ENCODE data around the gene ANO1.
A peak's percentile ranks its signal among the peaks of the same experiment; 100 is the strongest.

The ANO1 gene

GRCh38 chr11:70170596-70171210, 92.6 kb downstream of the ANO1 start:
- DNase-seq = no peak
- no peak overlapping the region for H4K12ac ChIP-seq (ENCODE audit: low read depth, low read length)

GRCh38 chr11:70173018-70173417, 94.9 kb downstream of the ANO1 start:
- Histone ChIP-seq H3K79me1 (ENCODE audit: low read length) (no peaks in the 10 kb centered on the region), H3K27ac (ENCODE audit: low read depth, low read length) (no peak overlapping the region), H3K9ac (ENCODE audit: low read length) (no peak overlapping the region), H3K4me1 (ENCODE audit: control insufficient read depth in 1 of 2, insufficient read depth in 2 of 2, low read length in 2 of 2) (peaks cover 2 to 4% of the 10 kb centered on the region in 2 experiments), H3K18ac (ENCODE audit: low read length) (no peak overlapping the region), H3K4me3 (ENCODE audit: low read depth, low read length) (no peak overlapping the region), H4K12ac (ENCODE audit: low read depth, low read length) (no peak overlapping the region), H2BK120ac (ENCODE audit: insufficient read depth, low read length, poor library complexity) (no peak overlapping the region), H4K91ac (ENCODE audit: low read depth, low read length) (no peak overlapping the region), H2BK12ac (ENCODE audit: low read length) (no peak overlapping the region), H3K9me3 (ENCODE audit: insufficient read depth, low read depth, low read length) (peaks cover 7% of the 10 kb centered on the region), H3K79me2 (ENCODE audit: control insufficient read depth, insufficient read depth, low read length, poor library complexity) (no peaks in the 10 kb centered on the region), H3K14ac (ENCODE audit: low read length) (no peak overlapping the region), H3K27me3 (ENCODE audit: insufficient read depth, low read length) (no peaks in the 10 kb centered on the region), H2BK5ac (ENCODE audit: low read depth, low read length, poor library complexity) (no peak overlapping the region), H4K8ac (ENCODE audit: low read depth, low read length) (no peak overlapping the region), H3K23ac (ENCODE audit: low read length) (no peak overlapping the region), H3K36me3 (ENCODE audit: control insufficient read depth in 1 of 2, insufficient read depth in 2 of 2, low read length in 2 of 2) (no peaks in the 10 kb centered on the region), H2AK5ac (ENCODE audit: low read length) (no peak overlapping the region), H2AFZ (ENCODE audit: insufficient read depth, low read length, poor library complexity) (no peak overlapping the region), H3K4me2 (ENCODE audit: low read length) (no peak overlapping the region), H3K4ac (ENCODE audit: low read depth, low read length) (no peak overlapping the region)
- peak in 1 of 2 donors; percentile 31 for DNase-seq
- WGBS (ENCODE audit: extremely low coverage, insufficient coverage, insufficient read length) = no CpG with 5 or more reads among the region's 4 CpGs

More at GRCh38 chr11:70170596-70171210, 92.6 kb downstream of the ANO1 start:
- Histone ChIP-seq H3K9ac (ENCODE audit: low read length) (no peak overlapping the region), H4K91ac (ENCODE audit: low read depth, low read length) (no peak overlapping the region), H3K79me1 (ENCODE audit: low read length) (no peaks in the 10 kb centered on the region), H3K23ac (ENCODE audit: low read length) (no peak overlapping the region), H3K27ac (ENCODE audit: low read depth, low read length) (no peak overlapping the region), H3K4ac (ENCODE audit: low read depth, low read length) (no peak overlapping the region), H2BK12ac (ENCODE audit: low read length) (no peak overlapping the region), H3K4me1 (ENCODE audit: control insufficient read depth in 1 of 2, insufficient read depth in 2 of 2, low read length in 2 of 2) (peaks cover 2 to 4% of the 10 kb centered on the region in 2 experiments), H2BK5ac (ENCODE audit: low read depth, low read length, poor library complexity) (no peak overlapping the region), H3K9me3 (ENCODE audit: insufficient read depth, low read depth, low read length) (peaks cover 4% of the 10 kb centered on the region), H2BK120ac (ENCODE audit: insufficient read depth, low read length, poor library complexity) (no peak overlapping the region), H2AK5ac (ENCODE audit: low read length) (no peak overlapping the region), H3K4me3 (ENCODE audit: low read depth, low read length) (no peak overlapping the region), H3K79me2 (ENCODE audit: control insufficient read depth, insufficient read depth, low read length, poor library complexity) (no peaks in the 10 kb centered on the region), H4K8ac (ENCODE audit: low read depth, low read length) (no peak overlapping the region), H3K18ac (ENCODE audit: low read length) (no peak overlapping the region), H2AFZ (ENCODE audit: insufficient read depth, low read length, poor library complexity) (no peak overlapping the region), H3K4me2 (ENCODE audit: low read length) (no peak overlapping the region), H3K27me3 (ENCODE audit: insufficient read depth, low read length) (no peaks in the 10 kb centered on the region), H3K36me3 (ENCODE audit: control insufficient read depth in 1 of 2, insufficient read depth in 2 of 2, low read length in 2 of 2) (no peaks in the 10 kb centered on the region), H3K14ac (ENCODE audit: low read length) (no peak overlapping the region)
- no CpG with 5 or more reads among the region's 22 CpGs for WGBS (ENCODE audit: extremely low coverage, insufficient coverage, insufficient read length)

- H3K14ac ChIP-seq (ENCODE audit: low read length) = no peak overlapping the region
- H3K4me3 ChIP-seq (ENCODE audit: low read depth, low read length) = no peak overlapping the region
- H3K4me2 ChIP-seq (ENCODE audit: low read length) = no peak overlapping the region
- no peak overlapping the region for H3K4ac ChIP-seq (ENCODE audit: low read depth, low read length)
- no peaks in the 10 kb centered on the region for H3K27me3 ChIP-seq (ENCODE audit: insufficient read depth, low read length)
- no CpG with 5 or more reads among the region's 17 CpGs for WGBS (ENCODE audit: extremely low coverage, insufficient coverage, insufficient read length)
- DNase-seq = no peak
- H2AFZ ChIP-seq (ENCODE audit: insufficient read depth, low read length, poor library complexity) = no peak overlapping the region
- H3K4me1 ChIP-seq (ENCODE audit: control insufficient read depth in 1 of 2, insufficient read depth in 2 of 2, low read length in 2 of 2) = peaks cover 2 to 4% of the 10 kb centered on the region in 2 experiments
- H2BK12ac ChIP-seq (ENCODE audit: low read length) = no peak overlapping the region
- H3K9me3 ChIP-seq (ENCODE audit: insufficient read depth, low read depth, low read length) = peaks cover 7% of the 10 kb centered on the region
- no peak overlapping the region for H3K23ac ChIP-seq (ENCODE audit: low read length)
- H2BK120ac ChIP-seq (ENCODE audit: insufficient read depth, low read length, poor library complexity) = no peak overlapping the region
- no peak overlapping the region for H2BK5ac ChIP-seq (ENCODE audit: low read depth, low read length, poor library complexity)
- no peak overlapping the region for H4K91ac ChIP-seq (ENCODE audit: low read depth, low read length)
- H3K27ac ChIP-seq (ENCODE audit: low read depth, low read length) = no peak overlapping the region
- H3K36me3 ChIP-seq (ENCODE audit: control insufficient read depth in 1 of 2, insufficient read depth in 2 of 2, low read length in 2 of 2) = no peaks in the 10 kb centered on the region
- no peak overlapping the region for H3K9ac ChIP-seq (ENCODE audit: low read length)
- no peak overlapping the region for H4K8ac ChIP-seq (ENCODE audit: low read depth, low read length)
- no peak overlapping the region for H3K18ac ChIP-seq (ENCODE audit: low read length)
- H4K12ac ChIP-seq (ENCODE audit: low read depth, low read length) = no peak overlapping the region
- H3K79me1 ChIP-seq (ENCODE audit: low read length) = no peaks in the 10 kb centered on the region
- H2AK5ac ChIP-seq (ENCODE audit: low read length) = no peak overlapping the region
- H3K79me2 ChIP-seq (ENCODE audit: control insufficient read depth, insufficient read depth, low read length, poor library complexity) = no peaks in the 10 kb centered on the region
These were observed 96.6 kb downstream of the ANO1 start for GRCh38 chr11:70174547-70175235.

GRCh38 chr11:70175236-70175698, 97.2 kb downstream of the ANO1 start:
- H3K4me1 ChIP-seq (ENCODE audit: control insufficient read depth in 1 of 2, insufficient read depth in 2 of 2, low read length in 2 of 2) = peaks cover 2 to 4% of the 10 kb centered on the region in 2 experiments
- H4K12ac ChIP-seq (ENCODE audit: low read depth, low read length) = no peak overlapping the region
- H4K8ac ChIP-seq (ENCODE audit: low read depth, low read length) = no peak overlapping the region
- no peak overlapping the region for H3K9ac ChIP-seq (ENCODE audit: low read length)
- H3K79me1 ChIP-seq (ENCODE audit: low read length) = no peaks in the 10 kb centered on the region
- no peak overlapping the region for H2AK5ac ChIP-seq (ENCODE audit: low read length)
- no CpG with 5 or more reads among the region's 15 CpGs for WGBS (ENCODE audit: extremely low coverage, insufficient coverage, insufficient read length)
- H3K79me2 ChIP-seq (ENCODE audit: control insufficient read depth, insufficient read depth, low read length, poor library complexity) = no peaks in the 10 kb centered on the region
- no peak overlapping the region for H3K4me3 ChIP-seq (ENCODE audit: low read depth, low read length)
- no peak overlapping the region for H2BK120ac ChIP-seq (ENCODE audit: insufficient read depth, low read length, poor library complexity)
- no peak overlapping the region for H3K27ac ChIP-seq (ENCODE audit: low read depth, low read length)
- H4K91ac ChIP-seq (ENCODE audit: low read depth, low read length) = no peak overlapping the region
- no peak overlapping the region for H2AFZ ChIP-seq (ENCODE audit: insufficient read depth, low read length, poor library complexity)
- peaks cover 6% of the 10 kb centered on the region for H3K9me3 ChIP-seq (ENCODE audit: insufficient read depth, low read depth, low read length)
- no peak for DNase-seq
- H3K23ac ChIP-seq (ENCODE audit: low read length) = no peak overlapping the region
- H3K4me2 ChIP-seq (ENCODE audit: low read length) = no peak overlapping the region
- H3K27me3 ChIP-seq (ENCODE audit: insufficient read depth, low read length) = no peaks in the 10 kb centered on the region
- H3K4ac ChIP-seq (ENCODE audit: low read depth, low read length) = no peak overlapping the region
- no peaks in the 10 kb centered on the region for H3K36me3 ChIP-seq (ENCODE audit: control insufficient read depth in 1 of 2, insufficient read depth in 2 of 2, low read length in 2 of 2)
- H3K18ac ChIP-seq (ENCODE audit: low read length) = no peak overlapping the region
- no peak overlapping the region for H3K14ac ChIP-seq (ENCODE audit: low read length)
- no peak overlapping the region for H2BK12ac ChIP-seq (ENCODE audit: low read length)
- no peak overlapping the region for H2BK5ac ChIP-seq (ENCODE audit: low read depth, low read length, poor library complexity)

Measured in trophoblast cell (in vitro differentiated cells and primary cell).